ENCODE data around the gene PARD3. TPM values are rescaled to one million over a fixed set of nuclear protein-coding genes. Genes with fewer than 3 reads are reported as not detected.

PARD3 gene
- total RNA-seq, 3 donors from 2014 or later: 39.5 to 87.9 (median 47.0) TPM

DNA sequence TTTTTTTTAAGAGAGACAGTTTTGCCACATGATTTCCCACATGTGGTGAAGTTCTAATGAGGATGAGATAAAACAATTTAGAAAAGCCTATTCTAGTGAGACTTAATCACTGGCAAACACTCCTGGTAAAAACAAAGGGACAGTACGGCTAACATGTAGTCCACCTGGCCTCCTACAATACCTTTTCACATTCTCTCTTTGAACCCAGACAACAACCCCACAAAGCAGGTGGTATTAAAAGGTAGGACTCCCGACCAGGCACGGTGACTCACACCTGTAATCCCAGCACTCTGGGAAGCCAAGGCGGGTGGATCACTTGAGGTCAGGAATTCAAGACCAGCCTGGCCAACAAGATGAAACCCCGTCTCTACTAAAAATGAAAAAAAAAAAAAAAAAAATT is 12.4 kb downstream of the PARD3 start:
- no peak for ATAC-seq
- intact Hi-C loops (cut with DNase I, micrococcal nuclease): no loop called here

DNA sequence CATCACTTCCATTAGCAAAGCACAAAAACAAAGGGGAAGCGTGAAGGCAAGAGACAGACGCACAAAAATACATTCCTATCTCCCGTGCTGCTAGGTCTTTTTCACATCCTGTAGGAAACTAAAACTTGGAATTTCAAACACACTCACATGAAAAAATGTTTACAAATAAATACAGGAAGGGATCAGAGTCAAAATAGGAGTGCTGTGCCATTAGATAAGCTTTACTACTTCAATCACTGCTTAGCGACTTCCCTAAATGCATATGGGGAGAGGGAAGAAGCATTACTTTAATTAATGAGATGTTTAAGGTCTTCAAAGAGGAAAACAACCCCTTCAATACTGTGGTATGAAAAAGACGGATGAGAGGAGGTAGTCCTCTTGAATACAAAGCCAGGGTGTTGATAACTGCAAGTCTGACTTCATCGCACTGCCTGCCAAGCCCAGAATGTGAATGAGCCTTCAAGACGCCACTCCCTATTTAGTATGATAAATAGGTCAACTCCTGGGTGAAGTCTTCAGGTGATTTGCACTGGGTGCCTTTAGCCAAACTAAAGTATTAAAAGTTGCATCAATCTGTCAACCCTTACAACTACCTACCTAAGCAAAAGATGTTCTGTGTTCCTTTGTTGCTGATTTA is 13.9 kb downstream of the PARD3 start:
- ATAC-seq (peak; percentile 70), DNase-seq (peak in 1 of 3 donors; percentile 25)
- TF ChIP-seq, protein P1, sequence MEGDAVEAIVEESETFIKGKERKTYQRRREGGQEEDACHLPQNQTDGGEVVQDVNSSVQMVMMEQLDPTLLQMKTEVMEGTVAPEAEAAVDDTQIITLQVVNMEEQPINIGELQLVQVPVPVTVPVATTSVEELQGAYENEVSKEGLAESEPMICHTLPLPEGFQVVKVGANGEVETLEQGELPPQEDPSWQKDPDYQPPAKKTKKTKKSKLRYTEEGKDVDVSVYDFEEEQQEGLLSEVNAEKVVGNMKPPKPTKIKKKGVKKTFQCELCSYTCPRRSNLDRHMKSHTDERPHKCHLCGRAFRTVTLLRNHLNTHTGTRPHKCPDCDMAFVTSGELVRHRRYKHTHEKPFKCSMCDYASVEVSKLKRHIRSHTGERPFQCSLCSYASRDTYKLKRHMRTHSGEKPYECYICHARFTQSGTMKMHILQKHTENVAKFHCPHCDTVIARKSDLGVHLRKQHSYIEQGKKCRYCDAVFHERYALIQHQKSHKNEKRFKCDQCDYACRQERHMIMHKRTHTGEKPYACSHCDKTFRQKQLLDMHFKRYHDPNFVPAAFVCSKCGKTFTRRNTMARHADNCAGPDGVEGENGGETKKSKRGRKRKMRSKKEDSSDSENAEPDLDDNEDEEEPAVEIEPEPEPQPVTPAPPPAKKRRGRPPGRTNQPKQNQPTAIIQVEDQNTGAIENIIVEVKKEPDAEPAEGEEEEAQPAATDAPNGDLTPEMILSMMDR (IDR thresholded peaks at IDR 0.05): no peak
- intact Hi-C loops (cut with DNase I, micrococcal nuclease): no loop called here
- no peak overlapping the region for H3K4me3 ChIP-seq
- peaks cover 7% of the 10 kb centered on the region for H3K4me1 ChIP-seq (ENCODE audit: low read depth)
- no peaks in the 10 kb centered on the region for H3K36me3 ChIP-seq (ENCODE audit: low read depth)
- H3K9me3 ChIP-seq: no peaks in the 10 kb centered on the region

More for the DNA sequence above, 12.4 kb downstream of the PARD3 start:
- Histone ChIP-seq H3K36me3 (ENCODE audit: low read depth) (no peaks in the 10 kb centered on the region), H3K4me3 (no peak overlapping the region), H3K4me1 (ENCODE audit: low read depth) (peaks cover 7% of the 10 kb centered on the region), H3K9me3 (no peaks in the 10 kb centered on the region)
- no peak for DNase-seq
- TF ChIP-seq, protein P1 (IDR thresholded peaks at IDR 0.05): no peak

DNA sequence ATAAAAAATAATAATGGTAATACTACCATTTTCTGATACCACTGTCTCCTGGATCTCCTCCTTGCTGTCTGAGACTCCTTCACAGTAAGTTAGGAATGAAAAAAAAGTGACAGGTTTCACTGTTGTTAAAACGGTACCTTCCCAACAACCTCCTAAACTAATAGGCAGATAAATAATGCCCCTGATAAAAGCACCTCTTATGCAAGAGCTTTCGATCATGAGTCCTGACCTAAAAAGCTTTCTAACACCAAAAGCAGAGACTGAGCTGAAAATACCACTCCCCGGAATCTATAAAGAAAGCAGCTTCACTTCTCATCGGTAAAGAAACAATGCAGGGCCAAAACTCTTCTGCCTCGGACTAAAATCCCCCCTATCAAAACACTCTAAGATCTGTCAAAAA is 14.5 kb downstream of the PARD3 start:
- DNase-seq (no peak), ATAC-seq (no peak)
- no peak overlapping the region for H3K4me3 ChIP-seq
- peaks cover 7% of the 10 kb centered on the region for H3K4me1 ChIP-seq (ENCODE audit: low read depth)
- no peaks in the 10 kb centered on the region for H3K9me3 ChIP-seq
- no peaks in the 10 kb centered on the region for H3K36me3 ChIP-seq (ENCODE audit: low read depth)
- TF ChIP-seq, protein P1 (IDR thresholded peaks at IDR 0.05): no peak
- intact Hi-C loops (cut with DNase I, micrococcal nuclease): no loop called here

DNA sequence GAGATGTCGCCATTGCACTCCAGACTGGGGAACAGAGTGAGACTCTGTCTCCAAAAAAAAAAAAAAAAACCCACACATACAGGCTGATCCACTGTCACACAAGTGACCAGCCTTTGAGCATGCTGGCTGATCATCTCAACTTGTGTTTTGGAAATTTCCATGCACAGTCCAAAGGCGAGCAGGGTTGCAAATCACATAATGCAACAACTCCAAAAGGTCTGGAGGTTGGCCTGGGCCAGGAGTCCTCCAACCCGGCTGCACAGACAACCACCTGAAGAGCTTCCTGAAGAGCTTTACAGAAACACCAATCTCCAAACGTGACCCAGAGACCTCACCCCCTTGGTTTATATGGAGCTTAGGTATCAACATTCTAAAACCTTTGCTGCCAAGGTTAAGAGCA is 16.4 kb downstream of the PARD3 start:
- DNase-seq (no peak), ATAC-seq (no peak)
- no peaks in the 10 kb centered on the region for H3K9me3 ChIP-seq
- no peak overlapping the region for H3K4me3 ChIP-seq
- no peaks in the 10 kb centered on the region for H3K36me3 ChIP-seq (ENCODE audit: low read depth)
- TF ChIP-seq, protein P1 (IDR thresholded peaks at IDR 0.05): no peak
- peaks cover 7% of the 10 kb centered on the region for H3K4me1 ChIP-seq (ENCODE audit: low read depth)
- intact Hi-C loops (cut with DNase I, micrococcal nuclease): no loop called here

DNA sequence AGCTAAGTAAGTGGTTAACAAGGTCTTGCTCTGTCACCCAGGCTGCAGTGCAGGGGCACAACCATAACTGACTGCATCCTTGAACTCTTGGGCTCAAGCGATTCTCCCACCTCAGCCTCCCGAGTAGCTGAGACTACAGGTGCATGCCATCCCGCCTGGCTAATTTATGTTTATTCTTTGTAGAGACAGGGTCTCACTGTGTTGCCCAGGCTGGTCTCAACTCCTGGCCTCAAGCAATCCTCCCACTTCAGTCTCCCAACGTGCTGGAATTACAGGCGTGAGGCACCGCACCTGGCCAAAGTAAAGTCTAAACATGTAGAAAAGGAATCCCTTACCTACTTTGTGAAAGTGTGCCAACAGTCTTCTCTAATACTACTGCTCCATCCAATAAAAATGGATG is 17.9 kb downstream of the PARD3 start:
- no peaks in the 10 kb centered on the region for H3K9me3 ChIP-seq
- intact Hi-C loops (cut with DNase I, micrococcal nuclease): no loop called here
- DNase-seq (no peak), ATAC-seq (no peak)
- H3K4me1 ChIP-seq (ENCODE audit: low read depth): peaks cover 7% of the 10 kb centered on the region
- H3K36me3 ChIP-seq (ENCODE audit: low read depth): no peaks in the 10 kb centered on the region
- TF ChIP-seq, protein P1 (IDR thresholded peaks at IDR 0.05): no peak
- no peak overlapping the region for H3K4me3 ChIP-seq

DNA sequence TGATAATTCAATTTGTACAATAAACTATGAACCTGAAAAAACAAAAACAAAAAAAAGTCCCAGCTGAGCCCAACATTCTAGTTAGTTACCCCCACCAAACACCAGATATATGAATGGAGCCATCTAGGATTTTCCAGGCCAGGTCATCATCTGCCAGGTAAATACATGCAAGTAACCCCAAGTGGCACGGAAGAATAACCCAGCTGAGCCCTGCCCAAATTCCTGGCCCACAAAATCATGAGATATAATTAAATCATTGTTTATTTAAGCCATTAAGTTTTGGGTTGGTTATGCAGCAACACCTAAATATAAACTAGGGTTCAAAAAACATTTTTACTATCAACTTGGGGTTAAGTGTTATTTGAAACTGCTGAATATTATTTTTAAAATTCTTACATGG is 19.0 kb downstream of the PARD3 start:
- peaks cover 2% of the 10 kb centered on the region for H3K4me1 ChIP-seq (ENCODE audit: low read depth)
- intact Hi-C loops (cut with DNase I, micrococcal nuclease): no loop called here
- no peaks in the 10 kb centered on the region for H3K9me3 ChIP-seq
- ATAC-seq (no peak), DNase-seq (no peak)
- TF ChIP-seq, protein P1 (IDR thresholded peaks at IDR 0.05): no peak
- no peak overlapping the region for H3K4me3 ChIP-seq
- no peaks in the 10 kb centered on the region for H3K36me3 ChIP-seq (ENCODE audit: low read depth)
